HG02884 (cell line): ENCODE measurements around the gene WWC2.
A peak's percentile ranks its signal among the peaks of the same experiment; 100 is the strongest.

Experiments used
- ATAC-seq: cut with Tn5 transposase; IDR thresholded peaks from one replicate; pipeline ENCODE4 v1.9.1; 2021; ENCODE audit warnings: mild to moderate bottlenecking, moderate library complexity; ENCODE audit not compliant: unreplicated experiment

Gene WWC2

DNA sequence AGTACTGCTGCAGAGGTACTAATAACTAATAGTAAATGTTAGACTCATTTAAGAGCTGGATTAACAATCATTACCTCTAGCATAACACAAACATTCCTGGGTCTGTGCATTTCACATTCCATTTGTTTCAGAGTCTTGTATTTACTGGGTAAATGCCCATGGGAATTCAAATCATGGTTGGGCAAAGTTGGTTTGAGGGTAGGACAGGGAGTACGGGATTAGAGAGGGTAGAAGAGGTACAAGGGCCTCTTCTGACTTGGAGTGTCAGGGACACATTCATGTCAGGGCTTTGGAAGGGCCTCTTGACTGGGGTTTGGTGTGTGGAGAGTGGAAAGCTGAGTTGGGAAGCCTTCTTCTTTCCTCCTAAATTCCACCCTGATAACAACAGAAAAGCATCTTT is 65.9 kb downstream of the WWC2 start:
- ATAC-seq: no peak

- ATAC-seq: no peak
Observed at GRCh38 chr4:183165376-183165775, 66.3 kb downstream of the WWC2 start.

DNA sequence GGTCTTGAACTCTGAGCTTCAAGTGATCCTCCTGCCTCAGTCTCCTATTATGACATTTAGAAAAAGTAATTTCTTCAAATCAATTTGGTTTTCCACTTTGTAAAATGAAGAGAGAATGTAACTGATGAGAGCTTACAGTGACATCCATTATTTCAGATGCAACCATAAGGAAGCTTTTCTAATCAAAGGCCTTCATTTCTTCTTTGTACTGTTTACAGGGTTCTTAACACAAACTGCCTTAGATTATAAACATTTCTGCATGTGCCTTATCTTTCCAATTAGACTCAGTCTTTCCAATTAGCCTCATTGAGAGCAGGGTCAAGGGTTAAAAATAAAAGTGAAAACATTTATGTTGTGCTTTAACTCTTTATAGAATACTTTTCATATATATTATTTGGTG is 71.8 kb downstream of the WWC2 start:
- ATAC-seq: no peak

DNA sequence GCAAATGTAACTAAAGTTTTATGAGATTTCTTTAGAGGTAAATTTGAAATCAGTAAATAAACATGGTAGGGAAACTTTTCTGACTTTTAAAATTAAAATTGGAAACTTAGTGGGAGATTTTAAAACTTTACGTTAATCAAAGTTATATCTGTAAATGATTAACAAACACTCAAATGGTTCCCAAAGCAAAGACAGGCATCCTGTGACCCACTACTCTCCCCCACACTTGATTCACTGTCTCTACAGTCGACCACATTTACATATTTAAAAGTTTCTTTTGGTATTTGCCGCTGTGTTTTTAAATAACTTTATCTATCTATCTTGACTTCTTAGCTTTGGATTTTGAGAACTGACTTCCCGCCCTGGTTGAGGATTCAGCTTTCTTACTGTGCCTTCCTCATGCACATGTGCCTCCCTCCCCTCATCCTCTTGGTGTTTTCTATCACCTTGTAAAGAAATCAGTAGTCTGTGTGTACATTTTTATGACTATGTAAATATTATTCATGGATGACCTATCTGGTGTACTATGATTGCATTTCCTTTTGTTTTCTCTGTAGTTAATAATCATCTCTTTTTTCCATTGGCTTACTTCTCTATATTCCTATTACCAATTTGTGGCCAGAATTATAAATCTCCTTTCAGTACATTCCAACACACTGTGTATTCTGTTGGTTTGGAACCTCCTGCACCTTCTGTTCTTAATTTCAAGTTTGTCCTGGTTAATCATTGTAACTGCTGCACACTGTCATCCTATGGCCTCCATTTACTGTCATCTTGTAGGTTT is 72.6 kb downstream of the WWC2 start:
- no peak for ATAC-seq

DNA sequence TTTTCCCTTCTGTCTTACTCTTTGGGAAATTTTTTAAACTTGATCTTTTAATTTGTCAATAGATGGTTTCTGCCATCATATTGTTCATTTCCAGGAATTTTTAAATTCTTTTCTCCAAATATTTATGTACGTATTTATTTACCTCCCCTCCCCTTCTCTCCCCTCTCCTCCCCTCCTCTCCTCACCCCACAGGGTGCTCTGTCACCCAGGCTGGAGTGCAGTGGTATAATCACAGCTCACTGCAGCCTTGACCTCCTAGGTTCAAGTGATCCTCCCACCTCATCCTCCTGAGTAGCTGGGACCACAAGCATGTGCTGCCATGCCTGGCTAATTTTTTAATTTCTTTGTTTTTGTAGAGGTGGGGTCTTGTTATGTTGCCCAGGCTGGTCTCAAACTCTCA is 73.8 kb downstream of the WWC2 start:
- no peak for ATAC-seq

GRCh38 chr4:183173580-183174526 is 74.8 kb downstream of the WWC2 start:
- ATAC-seq: no peak

DNA sequence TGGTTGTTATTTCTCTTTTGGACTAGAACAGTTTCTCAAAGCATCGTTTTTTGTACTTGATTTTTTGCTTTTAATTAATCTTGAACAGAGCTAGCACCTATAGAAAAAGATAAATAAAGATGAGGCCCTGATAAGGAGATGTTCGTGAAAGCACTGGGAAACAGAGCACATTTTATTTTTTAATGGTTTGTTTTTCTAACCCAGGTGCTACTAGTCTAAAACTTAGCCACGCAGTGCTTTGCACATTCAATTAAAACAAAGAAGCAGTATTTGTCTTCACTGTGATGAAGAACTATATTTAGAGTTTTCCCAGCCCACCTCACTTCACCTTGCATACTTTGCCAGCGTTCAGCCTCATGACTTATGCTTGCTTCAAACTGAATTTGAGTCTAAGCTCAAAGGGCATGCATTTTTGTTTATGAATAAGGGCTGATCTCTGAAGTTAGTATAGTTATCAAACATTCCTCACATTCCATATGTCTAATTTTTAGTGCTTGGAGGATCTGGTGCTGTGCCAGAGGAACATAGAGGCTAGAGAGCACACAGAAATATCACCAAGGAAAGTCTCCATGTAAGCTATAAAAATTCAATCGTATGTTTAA is 76.7 kb downstream of the WWC2 start:
- ATAC-seq: no peak

DNA sequence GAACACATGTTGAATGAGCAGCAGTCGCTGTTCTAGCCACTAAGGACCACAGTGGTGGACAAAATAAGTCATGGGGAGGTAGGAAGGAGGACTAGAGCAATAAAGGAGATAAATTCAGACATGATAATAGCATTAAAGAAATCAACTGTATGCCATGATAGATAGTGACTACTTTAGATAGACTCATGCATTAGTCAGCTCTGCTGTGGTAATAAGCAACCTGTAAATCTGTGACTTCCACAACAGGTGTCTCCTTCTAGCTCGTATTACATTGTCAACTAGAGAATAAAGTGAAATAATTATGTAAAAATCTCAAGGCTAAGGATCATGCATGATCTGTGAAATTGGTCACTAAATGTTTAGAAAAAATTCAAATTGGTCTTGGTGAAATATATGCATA is 77.9 kb downstream of the WWC2 start:
- ATAC-seq: no peak

DNA sequence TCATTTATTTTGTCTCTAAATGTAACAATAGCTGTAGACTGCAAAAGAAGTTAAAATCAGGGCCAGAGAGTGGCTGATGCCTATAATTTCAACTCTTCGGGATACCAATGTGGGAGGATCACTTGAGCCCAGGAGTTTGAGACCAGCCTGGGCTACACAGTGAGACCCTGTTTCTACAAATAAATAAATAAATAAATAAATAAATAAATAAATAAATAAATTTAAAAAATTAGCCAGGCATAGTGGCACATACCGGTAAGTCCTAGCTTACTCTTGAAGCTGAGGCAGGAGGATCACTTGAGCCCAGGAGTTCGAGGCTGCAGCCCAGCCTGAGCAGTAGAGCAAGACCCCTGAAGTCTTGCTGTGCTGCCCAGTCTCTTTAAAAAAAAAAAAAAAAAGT is 79.1 kb downstream of the WWC2 start:
- no peak for ATAC-seq

DNA sequence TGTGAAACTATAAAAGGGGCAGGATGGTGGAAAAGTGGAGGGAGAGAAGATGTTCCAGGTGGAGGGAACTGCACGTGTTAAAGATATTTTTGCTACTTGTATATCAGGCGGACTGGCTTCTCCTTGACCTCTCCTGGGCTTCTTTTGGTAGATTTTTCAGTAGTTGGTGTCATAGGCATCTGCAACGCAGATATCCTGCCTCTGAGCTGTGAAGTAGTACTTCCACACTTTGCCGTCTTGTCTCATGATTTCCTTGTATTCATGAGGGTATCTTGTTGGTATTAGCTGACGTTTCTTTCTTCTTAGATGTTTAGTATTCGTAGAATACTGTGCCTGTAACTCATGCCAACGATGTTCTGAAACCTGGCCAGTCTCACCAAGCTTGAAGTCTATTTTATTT is 81.0 kb downstream of the WWC2 start:
- ATAC-seq: no peak

GRCh38 chr4:183180621-183181020 is 81.6 kb downstream of the WWC2 start:
- ATAC-seq: no peak

DNA sequence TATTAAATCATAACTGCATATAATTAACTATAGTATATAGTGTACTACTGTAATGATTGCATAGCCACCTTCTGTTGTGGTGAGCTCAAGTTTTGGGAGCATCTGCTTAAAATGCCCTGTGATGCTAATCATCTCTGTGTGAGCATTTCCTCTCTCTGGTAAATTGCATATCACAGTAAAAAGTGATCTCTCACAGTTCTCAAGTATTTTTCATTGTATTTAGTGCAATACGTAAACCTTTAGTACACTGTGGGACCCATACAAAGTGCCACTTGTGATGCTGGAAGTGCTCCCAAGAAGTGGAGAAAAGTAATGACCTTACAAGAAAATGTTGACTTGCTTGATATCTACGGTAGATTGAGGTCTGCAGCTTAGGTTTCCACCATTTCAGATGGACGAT is 82.0 kb downstream of the WWC2 start:
- ATAC-seq: no peak

DNA sequence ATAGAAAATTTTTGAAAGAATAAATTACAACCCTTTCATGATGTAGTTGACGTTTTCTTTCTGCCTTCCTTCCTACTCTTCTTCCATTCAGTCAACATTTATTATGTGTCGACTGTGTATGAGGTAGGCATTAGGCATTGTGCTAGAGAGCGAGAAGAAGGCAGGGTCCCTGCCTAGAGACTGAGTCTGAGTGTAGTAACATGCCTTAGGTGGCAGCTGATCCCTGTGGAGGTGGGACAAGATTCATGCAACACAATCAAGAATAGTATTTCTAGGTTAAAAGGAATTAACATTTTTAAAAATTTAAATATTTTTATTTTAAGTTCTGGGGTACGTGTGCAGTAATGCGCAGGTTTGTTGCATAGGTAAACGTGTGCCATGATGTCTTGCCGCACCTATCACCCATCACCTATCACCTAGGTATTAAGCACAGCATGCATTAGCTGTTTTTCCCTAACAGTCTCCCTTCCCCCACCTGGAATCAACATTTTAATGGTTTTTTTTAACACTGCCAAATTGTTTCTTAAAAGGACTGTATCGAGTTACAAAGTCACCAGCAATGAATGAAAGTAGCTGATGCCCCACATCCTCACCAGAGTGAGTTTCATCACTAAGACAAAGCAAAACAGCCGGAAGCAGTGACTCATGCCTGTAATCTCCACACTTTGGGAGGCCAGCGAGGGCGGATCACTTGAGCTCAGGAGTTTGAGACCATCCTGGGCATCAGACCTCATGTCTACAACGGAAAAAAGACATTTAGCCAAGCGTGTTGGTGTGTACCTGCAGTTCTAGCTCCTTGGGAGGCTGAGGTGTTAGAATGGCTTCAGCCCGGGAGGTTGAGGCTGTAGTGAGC is 84.0 kb downstream of the WWC2 start:
- no peak for ATAC-seq

GRCh38 chr4:183183906-183184535 is 85.0 kb downstream of the WWC2 start:
- ATAC-seq: no peak

DNA sequence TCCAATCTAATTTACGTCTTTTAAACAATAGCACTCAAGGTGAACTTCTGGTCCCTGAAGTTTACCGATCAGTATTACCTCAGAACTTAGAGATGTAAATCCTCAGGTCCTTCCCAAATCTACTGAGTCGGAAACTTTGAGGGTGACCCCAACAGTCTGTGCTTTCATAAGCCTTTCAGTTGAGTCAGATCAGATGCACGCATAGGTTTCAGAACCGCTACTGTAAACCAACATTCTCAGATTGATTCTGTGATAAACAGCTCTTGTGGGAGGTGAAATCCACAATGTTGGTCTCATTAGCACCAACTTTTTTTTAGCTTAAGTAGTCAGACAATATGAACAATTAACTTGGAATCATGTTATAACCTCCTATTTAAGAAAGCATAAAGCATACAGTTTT is 86.0 kb downstream of the WWC2 start:
- peak; percentile 88 for ATAC-seq

- ATAC-seq: no peak
Observed at GRCh38 chr4:183185559-183185958, 86.5 kb downstream of the WWC2 start.

DNA sequence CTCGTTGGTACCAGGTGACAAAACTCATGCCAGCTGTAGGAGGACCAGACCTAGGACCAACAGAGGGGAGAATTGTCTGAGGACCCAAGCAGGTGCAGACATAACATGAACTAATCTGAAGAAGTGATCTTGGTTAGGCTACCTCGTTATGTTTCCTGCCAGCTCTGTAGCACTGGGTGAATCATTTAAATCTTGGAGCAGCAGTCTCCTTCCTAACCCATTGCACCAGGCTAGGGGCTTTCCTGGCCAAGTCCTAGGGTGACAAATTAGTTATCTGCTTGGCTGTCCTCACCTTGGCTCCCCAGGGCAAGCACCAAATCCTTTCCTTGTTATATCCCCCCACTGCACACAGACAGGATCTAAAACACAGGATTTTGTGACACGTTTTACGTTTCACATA is 87.8 kb downstream of the WWC2 start:
- ATAC-seq: no peak

DNA sequence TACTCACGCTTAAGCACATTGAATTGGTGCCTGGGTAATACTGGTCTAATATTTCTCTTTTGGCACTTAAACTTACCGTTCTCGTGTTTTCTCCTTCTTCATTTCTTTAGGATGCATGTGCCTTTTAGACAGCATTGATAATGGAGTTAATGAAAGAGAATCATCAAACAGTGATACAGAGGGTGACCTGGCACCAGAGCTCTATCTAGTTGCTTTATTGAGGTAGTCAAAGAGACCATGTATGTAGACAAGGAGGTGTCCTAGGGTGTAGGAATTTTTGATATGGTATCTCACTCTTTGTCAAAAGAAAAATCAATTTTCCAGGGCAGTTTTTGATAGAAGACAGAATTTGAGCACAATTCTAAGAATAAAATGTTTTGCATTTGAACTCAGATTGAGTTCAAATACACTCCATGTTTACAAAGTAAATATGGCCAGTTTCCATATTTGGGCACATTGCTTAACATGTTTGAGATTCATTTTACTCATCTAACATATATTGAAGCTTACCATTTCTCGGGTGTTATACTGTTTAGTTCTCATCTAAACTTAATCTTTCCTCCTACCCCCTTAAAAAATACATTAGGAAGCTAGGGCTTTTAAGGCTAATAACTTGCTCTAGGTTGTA is 92.0 kb downstream of the WWC2 start:
- no peak for ATAC-seq

DNA sequence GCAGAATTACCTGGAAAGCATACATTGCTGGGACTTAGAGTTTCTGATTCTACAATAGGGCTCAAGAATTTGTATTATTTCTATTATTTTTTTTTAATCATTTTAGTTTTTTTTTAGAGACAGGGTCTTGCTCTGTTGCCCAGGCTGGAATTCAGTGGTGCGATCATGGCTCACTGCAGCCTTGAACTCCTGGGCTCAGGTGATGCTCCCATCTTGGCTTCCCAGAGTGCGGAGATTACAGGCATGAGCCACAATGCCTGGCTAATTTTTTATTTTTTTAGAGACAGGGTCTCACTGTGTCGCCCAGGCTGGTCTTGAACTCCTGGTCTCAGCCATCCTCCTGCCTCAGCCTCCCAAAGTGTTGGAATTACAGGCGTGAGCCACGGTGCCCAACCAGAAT is 92.6 kb downstream of the WWC2 start:
- no peak for ATAC-seq

DNA sequence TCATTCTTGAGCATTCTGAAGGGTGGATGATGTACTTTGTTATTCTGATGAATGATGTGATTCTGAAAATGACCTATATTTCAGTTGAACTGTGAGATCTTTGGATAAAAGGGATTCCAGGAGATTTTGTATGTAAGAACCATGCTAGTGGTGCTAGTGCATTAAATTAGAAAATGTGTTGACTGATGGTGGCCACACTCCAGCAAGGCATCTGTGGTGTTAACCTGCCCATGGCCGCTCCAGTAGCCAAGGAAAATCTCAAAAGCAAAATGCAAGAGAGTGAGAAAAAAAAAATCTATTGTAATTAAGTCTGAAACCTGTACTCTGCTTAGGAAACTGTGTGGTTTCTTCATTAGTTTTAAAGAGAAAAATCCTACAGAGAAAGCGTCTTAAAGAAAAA is 93.5 kb downstream of the WWC2 start:
- no peak for ATAC-seq
